GM23338 (cell line): ENCODE results near the gene TOLLIP. TPM values are rescaled to one million over a fixed set of nuclear protein-coding genes. Genes with fewer than 3 reads are reported as not detected.

ENCODE experiments used
- ATAC-seq: fragments of 200-7000 bp; cut with Tn5 transposase; 3 replicates; pipeline ENCODE4 v1.9.1; 2020
- DNase-seq: peaks from one replicate; pipeline ENCODE4 v3.0.0-alpha.2; 2015; ENCODE audit warnings: low spot score
- H2AFZ ChIP-seq: fragments of 200-600 bp; sonication (generic); 2 replicates; pipeline ENCODE4 v1.8.0; 2016; ENCODE audit warnings: antibody characterized with exemption, mild to moderate bottlenecking, moderate library complexity
- H3F3A ChIP-seq: fragments of 200-600 bp; sonication (generic); replicated peaks from 2 replicates; pipeline ENCODE4 v1.8.0; 2017; ENCODE audit warnings: antibody characterized with exemption, mixed run types, low read depth
- H3K27ac ChIP-seq: fragments of 200-600 bp; sonication (generic); 2 replicates; pipeline ENCODE4 v1.6.1; 2016; ENCODE audit warnings: low read depth
- H3K27me3 ChIP-seq: fragments of 200-600 bp; sonication (generic); 2 replicates; pipeline ENCODE4 v1.8.0; 2016; ENCODE audit warnings: mild to moderate bottlenecking, mixed run types, moderate library complexity; ENCODE audit not compliant: insufficient read depth
- H3K36me3 ChIP-seq: fragments of 200-600 bp; sonication (generic); 2 replicates; pipeline ENCODE4 v1.8.0; 2016; ENCODE audit warnings: mild to moderate bottlenecking; ENCODE audit not compliant: insufficient read depth
- H3K4me1 ChIP-seq: fragments of 200-600 bp; sonication (generic); 2 replicates; pipeline ENCODE4 v1.8.0; 2016; ENCODE audit warnings: mild to moderate bottlenecking, moderate library complexity; ENCODE audit not compliant: insufficient read depth
- H3K4me2 ChIP-seq: fragments of 200-600 bp; sonication (generic); 2 replicates; pipeline ENCODE4 v1.7.1; 2017; ENCODE audit warnings: mixed run types
- H3K4me3 ChIP-seq: fragments of 200-600 bp; sonication (generic); 2 replicates; pipeline ENCODE4 v1.6.1; 2016; ENCODE audit warnings: mixed run types
- H3K79me2 ChIP-seq: fragments of 200-600 bp; sonication (generic); replicated peaks from 2 replicates; pipeline ENCODE4 v1.8.0; 2017; ENCODE audit warnings: mild to moderate bottlenecking; ENCODE audit not compliant: insufficient read depth
- H3K9me2 ChIP-seq: fragments of 200-600 bp; sonication (generic); 2 replicates; pipeline ENCODE4 v1.8.0; 2017; ENCODE audit not compliant: insufficient read depth
- H4K20me1 ChIP-seq: fragments of 200-600 bp; sonication (generic); replicated peaks from 2 replicates; pipeline ENCODE4 v1.8.0; 2017; ENCODE audit warnings: mild to moderate bottlenecking; ENCODE audit not compliant: insufficient read depth
- H3K27ac Mint-ChIP-seq: 2 replicates; pipeline ENCODE4 v1.8.0; 2020; ENCODE audit warnings: inconsistent platforms, mild to moderate bottlenecking, moderate library complexity, mixed read lengths
- H3K27me3 Mint-ChIP-seq: 3 replicates; pipeline ENCODE4 v1.8.0; 2022; ENCODE audit warnings: low read depth, mild to moderate bottlenecking, moderate library complexity, mixed read lengths, inconsistent platforms; ENCODE audit not compliant: insufficient read depth, poor library complexity
- H3K36me3 Mint-ChIP-seq: 3 replicates; pipeline ENCODE4 v1.8.0; 2021; ENCODE audit warnings: low read depth, mild to moderate bottlenecking, inconsistent platforms, moderate library complexity, mixed read lengths
- H3K4me1 Mint-ChIP-seq: 3 replicates; pipeline ENCODE4 v1.8.0; 2020; ENCODE audit warnings: mild to moderate bottlenecking, inconsistent platforms, mixed read lengths
- H3K4me3 Mint-ChIP-seq: 3 replicates; pipeline ENCODE4 v1.8.0; 2021; ENCODE audit warnings: moderate library complexity, mild to moderate bottlenecking, inconsistent platforms, mixed read lengths
- H3K9me3 Mint-ChIP-seq: 3 replicates; pipeline ENCODE4 v1.8.0; 2020; ENCODE audit warnings: moderate library complexity, mild to moderate bottlenecking, inconsistent platforms, mixed read lengths
- EZH2phosphoT487 ChIP-seq: fragments of 200-600 bp; sonication (generic); IDR thresholded peaks from one replicate; pipeline ENCODE4 v1.8.1; 2018; ENCODE audit warnings: antibody characterized with exemption; ENCODE audit not compliant: unreplicated experiment
- JUNB ChIP-seq: IDR thresholded peaks from one replicate; pipeline ENCODE4 v1.6.1; 2016; ENCODE audit warnings: antibody characterized with exemption; ENCODE audit not compliant: unreplicated experiment
- NANOG ChIP-seq: IDR thresholded peaks from 2 replicates; pipeline ENCODE4 v1.6.1; 2016; ENCODE audit warnings: antibody characterized with exemption, borderline replicate concordance
- POLR2AphosphoS5 ChIP-seq: IDR thresholded peaks from 2 replicates; pipeline ENCODE4 v1.6.1; 2016; ENCODE audit warnings: antibody characterized with exemption, low read depth
- STAT1 ChIP-seq: IDR thresholded peaks from one replicate; pipeline ENCODE4 v1.6.1; 2016; ENCODE audit warnings: antibody characterized with exemption; ENCODE audit not compliant: unreplicated experiment
- ZNF114 ChIP-seq: fragments of 250-450 bp; sonication (Bioruptor Pico); IDR thresholded peaks from 2 replicates; pipeline ENCODE4 v1.5.0; 2020; ENCODE audit warnings: mild to moderate bottlenecking, moderate library complexity
- polyA plus RNA-seq: library from polyadenylated mRNA; unstranded; fragments of >200 nt; fragmentation: Nextera tagmentation; extraction: Ambion mirVana; gene quantifications from 2 replicates; pipeline ENCODE4 v1.2.1, GENCODE V29; 2016
- total RNA-seq: library from RNA; depleted of rRNA; stranded (reverse); fragments of >200 nt; shearing (Covaris generic); gene quantifications from 2 replicates; pipeline ENCODE4 v1.2.3, GENCODE V29; 2014
- TF ChIP-seq, protein P1 (sequence below): IDR thresholded peaks from 2 replicates; pipeline ENCODE4 v1.6.1; 2016; ENCODE audit warnings: antibody characterized with exemption
- TF ChIP-seq, protein P2 (sequence below): fragments of 250-450 bp; sonication (Bioruptor Pico); IDR thresholded peaks from 2 replicates; pipeline ENCODE4 v1.5.0; 2020; ENCODE audit warnings: mild to moderate bottlenecking, moderate library complexity
- TF ChIP-seq, protein P3 (sequence below): IDR thresholded peaks from one replicate; pipeline ENCODE4 v1.6.1; 2018; ENCODE audit warnings: antibody characterized with exemption; ENCODE audit not compliant: unreplicated experiment

Gene TOLLIP
- total and polyA plus RNA-seq, 2 experiments from 2014 or later, result 13.5 to 18.0 TPM

DNA sequence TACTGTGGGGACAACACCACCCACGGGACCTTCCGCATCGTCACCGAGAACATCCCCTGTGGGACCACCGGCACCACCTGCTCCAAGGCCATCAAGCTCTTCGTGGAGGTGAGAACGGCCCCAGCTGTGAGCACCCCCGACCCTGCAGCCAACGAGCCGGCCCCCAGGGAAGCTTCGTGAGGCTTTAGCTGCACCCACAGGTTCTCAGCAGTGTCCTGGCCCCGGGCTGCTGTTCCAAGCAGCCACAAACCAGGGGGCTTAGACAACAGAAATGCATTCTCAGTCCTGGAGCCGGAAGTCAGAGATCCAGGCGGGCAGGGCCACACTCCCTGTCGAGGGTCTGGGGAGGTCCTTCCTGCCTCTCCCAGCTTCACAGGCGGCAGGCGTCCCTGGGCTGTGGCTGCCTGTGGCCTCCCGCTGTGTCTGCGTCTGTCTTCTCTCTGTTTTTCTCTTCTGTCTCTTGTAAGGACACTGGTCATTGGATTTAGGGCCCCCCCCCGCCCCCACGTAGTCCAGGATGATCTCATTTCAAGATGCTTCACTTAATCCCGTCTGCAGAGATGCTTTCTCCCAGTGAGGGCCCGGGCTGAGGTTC lies 74.0 kb downstream of the TOLLIP start (continued):
- TF ChIP-seq, protein P1, sequence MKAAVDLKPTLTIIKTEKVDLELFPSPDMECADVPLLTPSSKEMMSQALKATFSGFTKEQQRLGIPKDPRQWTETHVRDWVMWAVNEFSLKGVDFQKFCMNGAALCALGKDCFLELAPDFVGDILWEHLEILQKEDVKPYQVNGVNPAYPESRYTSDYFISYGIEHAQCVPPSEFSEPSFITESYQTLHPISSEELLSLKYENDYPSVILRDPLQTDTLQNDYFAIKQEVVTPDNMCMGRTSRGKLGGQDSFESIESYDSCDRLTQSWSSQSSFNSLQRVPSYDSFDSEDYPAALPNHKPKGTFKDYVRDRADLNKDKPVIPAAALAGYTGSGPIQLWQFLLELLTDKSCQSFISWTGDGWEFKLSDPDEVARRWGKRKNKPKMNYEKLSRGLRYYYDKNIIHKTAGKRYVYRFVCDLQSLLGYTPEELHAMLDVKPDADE, result no peak
- TF ChIP-seq NANOG (no peak), POLR2AphosphoS5 (no peak), STAT1 (no peak)
- TF ChIP-seq, protein P2, sequence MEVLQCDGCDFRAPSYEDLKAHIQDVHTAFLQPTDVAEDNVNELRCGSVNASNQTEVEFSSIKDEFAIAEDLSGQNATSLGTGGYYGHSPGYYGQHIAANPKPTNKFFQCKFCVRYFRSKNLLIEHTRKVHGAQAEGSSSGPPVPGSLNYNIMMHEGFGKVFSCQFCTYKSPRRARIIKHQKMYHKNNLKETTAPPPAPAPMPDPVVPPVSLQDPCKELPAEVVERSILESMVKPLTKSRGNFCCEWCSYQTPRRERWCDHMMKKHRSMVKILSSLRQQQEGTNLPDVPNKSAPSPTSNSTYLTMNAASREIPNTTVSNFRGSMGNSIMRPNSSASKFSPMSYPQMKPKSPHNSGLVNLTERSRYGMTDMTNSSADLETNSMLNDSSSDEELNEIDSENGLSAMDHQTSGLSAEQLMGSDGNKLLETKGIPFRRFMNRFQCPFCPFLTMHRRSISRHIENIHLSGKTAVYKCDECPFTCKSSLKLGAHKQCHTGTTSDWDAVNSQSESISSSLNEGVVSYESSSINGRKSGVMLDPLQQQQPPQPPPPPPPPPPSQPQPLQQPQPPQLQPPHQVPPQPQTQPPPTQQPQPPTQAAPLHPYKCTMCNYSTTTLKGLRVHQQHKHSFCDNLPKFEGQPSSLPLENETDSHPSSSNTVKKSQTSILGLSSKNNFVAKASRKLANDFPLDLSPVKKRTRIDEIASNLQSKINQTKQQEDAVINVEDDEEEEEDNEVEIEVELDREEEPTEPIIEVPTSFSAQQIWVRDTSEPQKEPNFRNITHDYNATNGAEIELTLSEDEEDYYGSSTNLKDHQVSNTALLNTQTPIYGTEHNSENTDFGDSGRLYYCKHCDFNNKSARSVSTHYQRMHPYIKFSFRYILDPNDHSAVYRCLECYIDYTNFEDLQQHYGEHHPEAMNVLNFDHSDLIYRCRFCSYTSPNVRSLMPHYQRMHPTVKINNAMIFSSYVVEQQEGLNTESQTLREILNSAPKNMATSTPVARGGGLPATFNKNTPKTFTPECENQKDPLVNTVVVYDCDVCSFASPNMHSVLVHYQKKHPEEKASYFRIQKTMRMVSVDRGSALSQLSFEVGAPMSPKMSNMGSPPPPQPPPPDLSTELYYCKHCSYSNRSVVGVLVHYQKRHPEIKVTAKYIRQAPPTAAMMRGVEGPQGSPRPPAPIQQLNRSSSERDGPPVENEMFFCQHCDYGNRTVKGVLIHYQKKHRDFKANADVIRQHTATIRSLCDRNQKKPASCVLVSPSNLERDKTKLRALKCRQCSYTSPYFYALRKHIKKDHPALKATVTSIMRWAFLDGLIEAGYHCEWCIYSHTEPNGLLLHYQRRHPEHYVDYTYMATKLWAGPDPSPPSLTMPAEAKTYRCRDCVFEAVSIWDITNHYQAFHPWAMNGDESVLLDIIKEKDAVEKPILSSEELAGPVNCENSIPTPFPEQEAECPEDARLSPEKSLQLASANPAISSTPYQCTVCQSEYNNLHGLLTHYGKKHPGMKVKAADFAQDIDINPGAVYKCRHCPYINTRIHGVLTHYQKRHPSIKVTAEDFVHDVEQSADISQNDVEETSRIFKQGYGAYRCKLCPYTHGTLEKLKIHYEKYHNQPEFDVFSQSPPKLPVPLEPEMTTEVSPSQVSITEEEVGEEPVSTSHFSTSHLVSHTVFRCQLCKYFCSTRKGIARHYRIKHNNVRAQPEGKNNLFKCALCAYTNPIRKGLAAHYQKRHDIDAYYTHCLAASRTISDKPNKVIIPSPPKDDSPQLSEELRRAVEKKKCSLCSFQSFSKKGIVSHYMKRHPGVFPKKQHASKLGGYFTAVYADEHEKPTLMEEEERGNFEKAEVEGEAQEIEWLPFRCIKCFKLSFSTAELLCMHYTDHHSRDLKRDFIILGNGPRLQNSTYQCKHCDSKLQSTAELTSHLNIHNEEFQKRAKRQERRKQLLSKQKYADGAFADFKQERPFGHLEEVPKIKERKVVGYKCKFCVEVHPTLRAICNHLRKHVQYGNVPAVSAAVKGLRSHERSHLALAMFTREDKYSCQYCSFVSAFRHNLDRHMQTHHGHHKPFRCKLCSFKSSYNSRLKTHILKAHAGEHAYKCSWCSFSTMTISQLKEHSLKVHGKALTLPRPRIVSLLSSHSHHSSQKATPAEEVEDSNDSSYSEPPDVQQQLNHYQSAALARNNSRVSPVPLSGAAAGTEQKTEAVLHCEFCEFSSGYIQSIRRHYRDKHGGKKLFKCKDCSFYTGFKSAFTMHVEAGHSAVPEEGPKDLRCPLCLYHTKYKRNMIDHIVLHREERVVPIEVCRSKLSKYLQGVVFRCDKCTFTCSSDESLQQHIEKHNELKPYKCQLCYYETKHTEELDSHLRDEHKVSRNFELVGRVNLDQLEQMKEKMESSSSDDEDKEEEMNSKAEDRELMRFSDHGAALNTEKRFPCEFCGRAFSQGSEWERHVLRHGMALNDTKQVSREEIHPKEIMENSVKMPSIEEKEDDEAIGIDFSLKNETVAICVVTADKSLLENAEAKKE (CRISPR knock-in tag), result no peak

DNA sequence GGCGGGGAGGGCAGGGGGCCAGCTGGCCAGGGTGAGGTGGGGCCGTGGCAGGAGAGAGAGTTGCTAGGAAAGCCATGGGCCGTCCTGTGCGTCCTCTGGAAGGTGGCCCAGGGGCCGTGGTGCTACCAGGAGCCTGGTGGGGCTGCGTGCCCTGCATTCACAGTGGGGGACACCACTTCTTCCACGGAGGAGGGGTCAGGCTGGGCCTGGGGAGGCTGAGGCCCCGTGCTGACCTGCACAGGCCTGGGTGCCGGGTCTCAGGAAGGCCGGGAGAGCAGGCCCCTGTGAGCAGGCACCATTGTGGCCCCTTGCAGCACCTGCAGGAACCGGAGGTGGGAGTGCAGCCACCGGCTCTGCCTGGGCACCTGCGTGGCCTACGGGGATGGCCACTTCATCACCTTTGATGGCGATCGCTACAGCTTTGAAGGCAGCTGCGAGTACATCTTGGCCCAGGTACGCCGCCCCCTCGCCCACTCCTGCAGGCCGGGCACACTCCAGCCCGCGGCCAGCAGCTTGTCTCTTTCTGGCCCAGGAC lies 74.6 kb downstream of the TOLLIP start:
- Histone ChIP-seq H3K9me2 (no peaks in the 10 kb centered on the region), H3K27ac (no peak overlapping the region), H3K36me3 (no peaks in the 10 kb centered on the region), H3K27me3 (no peaks in the 10 kb centered on the region), H3F3A (no peaks in the 10 kb centered on the region), H3K4me1 (no peaks in the 10 kb centered on the region), H2AFZ (no peak overlapping the region), H3K4me2 (no peak overlapping the region), H4K20me1 (no peaks in the 10 kb centered on the region), H3K4me3 (no peak overlapping the region), H3K79me2 (no peaks in the 10 kb centered on the region)
- ATAC-seq, result no peak
- TF ChIP-seq, protein P3, sequence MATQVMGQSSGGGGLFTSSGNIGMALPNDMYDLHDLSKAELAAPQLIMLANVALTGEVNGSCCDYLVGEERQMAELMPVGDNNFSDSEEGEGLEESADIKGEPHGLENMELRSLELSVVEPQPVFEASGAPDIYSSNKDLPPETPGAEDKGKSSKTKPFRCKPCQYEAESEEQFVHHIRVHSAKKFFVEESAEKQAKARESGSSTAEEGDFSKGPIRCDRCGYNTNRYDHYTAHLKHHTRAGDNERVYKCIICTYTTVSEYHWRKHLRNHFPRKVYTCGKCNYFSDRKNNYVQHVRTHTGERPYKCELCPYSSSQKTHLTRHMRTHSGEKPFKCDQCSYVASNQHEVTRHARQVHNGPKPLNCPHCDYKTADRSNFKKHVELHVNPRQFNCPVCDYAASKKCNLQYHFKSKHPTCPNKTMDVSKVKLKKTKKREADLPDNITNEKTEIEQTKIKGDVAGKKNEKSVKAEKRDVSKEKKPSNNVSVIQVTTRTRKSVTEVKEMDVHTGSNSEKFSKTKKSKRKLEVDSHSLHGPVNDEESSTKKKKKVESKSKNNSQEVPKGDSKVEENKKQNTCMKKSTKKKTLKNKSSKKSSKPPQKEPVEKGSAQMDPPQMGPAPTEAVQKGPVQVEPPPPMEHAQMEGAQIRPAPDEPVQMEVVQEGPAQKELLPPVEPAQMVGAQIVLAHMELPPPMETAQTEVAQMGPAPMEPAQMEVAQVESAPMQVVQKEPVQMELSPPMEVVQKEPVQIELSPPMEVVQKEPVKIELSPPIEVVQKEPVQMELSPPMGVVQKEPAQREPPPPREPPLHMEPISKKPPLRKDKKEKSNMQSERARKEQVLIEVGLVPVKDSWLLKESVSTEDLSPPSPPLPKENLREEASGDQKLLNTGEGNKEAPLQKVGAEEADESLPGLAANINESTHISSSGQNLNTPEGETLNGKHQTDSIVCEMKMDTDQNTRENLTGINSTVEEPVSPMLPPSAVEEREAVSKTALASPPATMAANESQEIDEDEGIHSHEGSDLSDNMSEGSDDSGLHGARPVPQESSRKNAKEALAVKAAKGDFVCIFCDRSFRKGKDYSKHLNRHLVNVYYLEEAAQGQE, result no peak
- TF ChIP-seq JUNB (no peak), EZH2phosphoT487 (no peak), ZNF114 (CRISPR knock-in tag) (no peak)
- TF ChIP-seq, protein P1, result no peak
- H3K4me3 Mint-ChIP-seq, result no peak overlapping the region
- H3K36me3 Mint-ChIP-seq, result no peaks in the 10 kb centered on the region
- H3K27ac Mint-ChIP-seq, result no peak overlapping the region
- no peaks in the 10 kb centered on the region for H3K4me1 Mint-ChIP-seq
- H3K9me3 Mint-ChIP-seq, result no peaks in the 10 kb centered on the region; the same call in 2 of the 3 replicates
- DNase-seq, result no peak
- peaks cover 2% of the 10 kb centered on the region for H3K27me3 Mint-ChIP-seq
